Fibroblast of skin of right quadriceps (primary cell): ENCODE measurements around the gene ARSB.

Experiments
- DNase-seq: peaks from one replicate; pipeline ENCODE4 v3.0.0-alpha.2; 2013

Gene ARSB

DNA sequence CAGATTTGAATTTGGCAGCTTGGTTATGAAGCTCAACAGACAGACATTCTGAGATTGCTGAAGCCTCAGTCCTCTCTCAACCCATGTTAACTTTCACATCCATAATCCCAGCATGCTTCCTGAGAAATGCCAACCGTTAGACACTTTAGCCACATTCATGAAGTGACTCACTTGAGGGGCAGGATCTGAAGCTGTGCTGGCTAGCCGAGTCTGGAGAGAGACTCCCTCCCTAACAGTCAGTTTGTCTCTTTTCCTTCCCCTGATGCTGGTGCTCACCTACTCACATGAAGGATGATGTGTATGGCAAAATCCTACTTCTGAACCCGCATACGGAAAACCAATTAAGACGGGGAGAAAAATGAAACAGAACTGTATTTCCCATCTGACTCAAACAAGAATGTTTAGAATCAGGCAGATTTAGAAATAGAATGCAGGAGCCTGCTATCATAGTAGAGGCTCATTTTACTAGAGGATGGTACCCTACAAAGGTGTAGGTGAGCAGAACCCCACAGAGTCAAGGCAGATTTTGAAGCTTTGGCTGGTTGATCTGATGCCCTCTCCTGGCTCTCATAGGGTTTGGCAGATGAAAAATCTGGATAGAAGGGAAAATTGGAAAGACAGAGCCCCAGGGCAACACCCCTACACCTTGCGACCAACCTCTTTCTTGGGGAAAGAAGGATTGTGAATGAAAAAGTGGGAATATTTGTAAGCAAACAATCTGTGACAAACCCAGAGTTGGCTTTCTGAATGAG lies 185.7 kb downstream of the ARSB start:
- peak; percentile 63 for DNase-seq

DNA sequence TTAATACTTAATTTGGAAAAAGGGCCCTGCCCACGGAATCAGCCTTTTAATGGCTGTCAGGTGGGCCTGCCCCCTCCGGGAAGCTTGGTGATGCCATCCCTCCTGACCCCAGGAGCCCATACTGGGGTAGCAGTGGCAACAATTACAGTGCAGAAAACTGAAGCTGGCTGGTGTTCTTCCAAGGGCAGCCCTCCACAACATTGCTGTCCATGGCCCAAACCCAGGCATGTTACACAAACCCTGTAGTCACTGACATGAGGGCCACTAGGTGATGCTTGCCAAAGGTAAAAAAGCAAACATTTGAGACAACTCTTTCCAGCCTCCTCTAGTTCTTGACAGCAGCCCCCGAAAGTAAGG lies 186.5 kb downstream of the ARSB start:
- DNase-seq: no peak

DNA sequence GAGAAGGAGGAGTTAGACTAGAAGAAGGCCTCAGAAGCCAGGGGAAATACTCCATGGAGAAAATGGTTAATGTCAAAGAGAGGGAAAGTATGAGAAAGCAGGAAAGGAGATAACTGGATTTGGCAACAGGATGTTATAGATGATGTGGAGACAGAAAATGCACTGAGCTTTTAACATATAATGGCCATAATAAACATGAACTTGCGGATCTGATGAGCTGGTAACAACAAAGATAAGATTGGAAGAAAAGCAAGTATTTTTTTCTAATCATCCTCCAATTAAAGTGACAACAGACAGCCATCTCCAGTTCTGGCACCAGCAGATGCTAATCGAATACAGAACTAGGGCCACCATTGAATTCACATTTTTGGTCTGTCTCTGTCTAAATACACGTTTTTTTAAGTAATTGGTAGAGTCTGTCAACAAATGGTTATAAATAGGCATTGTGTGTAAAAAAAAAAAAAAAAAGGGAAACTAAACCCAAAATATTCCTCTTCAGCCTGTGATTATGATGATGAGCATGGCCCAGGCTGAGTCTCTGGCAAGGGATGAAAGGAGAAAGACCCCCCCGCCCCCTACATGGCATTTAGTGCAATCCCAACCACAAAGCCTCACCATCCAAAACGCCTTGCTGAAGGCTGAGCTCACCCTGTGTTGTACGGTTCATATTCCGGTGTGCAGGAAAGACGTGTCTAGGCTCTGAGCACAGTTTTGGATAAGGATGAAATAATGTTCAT lies 187.0 kb downstream of the ARSB start:
- DNase-seq: peak; percentile 75

DNA sequence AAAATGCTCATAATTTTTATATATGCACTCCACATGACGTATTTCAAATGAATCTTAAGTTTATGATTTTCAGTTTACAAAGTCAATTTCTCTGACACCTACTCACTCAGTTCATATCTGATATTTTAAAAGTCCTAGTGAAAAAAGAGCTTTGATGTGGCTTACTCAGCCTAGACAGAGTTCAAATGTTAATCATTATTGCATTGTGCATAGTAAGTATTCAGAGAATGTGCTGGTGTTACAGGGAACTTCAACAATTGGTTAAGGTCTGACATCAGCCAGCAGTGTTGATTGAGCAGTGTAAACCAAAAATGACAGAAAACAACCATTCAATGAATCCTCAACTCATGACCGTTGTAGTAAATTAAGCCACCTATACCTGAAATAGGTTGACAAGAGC lies 189.4 kb downstream of the ARSB start:
- DNase-seq: peak; percentile 65

DNA sequence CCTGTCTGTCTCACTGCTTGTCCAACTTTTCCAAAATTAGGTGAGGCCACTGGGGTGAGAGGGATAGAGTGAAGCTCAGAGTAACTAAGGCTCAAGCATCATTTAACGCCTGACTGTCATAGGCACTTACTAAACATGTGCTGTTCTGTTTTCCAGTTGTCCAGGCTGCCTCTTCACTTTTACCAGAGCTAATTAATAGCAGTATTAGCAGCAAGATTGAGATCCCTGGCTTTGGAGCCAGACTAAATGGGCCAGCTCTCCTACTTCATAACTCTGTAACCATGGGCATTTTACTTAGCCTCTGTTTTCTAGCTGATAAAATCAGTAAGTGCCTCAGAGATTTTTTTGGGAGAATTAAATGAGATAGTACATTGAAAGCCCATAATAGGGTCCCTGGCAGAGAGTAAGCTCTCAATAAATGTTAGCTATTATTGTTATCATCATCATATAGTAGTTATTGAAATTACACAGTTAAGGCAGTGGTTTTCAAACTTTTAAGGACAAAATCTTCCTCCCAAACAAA lies 190.4 kb downstream of the ARSB start:
- no peak for DNase-seq

- no peak for DNase-seq
These were observed 191.0 kb downstream of the ARSB start for GRCh38 chr5:78793907-78794662.

DNA sequence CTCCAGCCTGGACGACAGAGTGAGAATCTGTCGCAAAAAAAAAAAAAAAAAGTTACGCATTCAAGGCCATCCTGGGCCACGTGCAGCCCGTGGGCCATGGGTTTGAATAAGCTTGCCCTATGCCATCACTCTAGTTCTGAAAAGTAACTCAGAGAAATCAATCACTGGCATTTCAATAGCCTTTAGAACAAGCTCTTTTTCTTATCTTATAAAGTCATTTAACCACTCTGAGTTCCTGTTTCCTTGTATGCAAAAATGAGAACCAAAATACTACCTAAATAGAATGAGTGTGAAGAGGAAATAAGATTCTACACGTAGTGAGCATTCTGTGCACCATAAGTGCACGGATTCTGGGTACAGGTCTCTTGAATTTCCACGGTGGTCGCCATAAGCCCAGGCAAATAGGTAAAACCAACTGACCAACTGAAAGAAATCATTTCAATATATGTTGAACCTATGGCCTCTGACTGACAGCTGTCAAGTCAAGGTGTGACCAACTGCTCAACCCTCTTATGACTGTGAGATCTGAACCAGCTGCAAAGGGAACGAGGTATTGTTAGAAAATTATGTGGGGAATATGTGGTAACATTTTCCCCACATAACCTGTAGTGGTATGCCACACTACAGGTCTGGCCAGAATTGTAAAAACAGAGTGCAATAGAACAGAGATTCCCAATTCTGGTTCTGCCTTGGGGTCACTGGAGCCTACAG lies 192.6 kb downstream of the ARSB start:
- DNase-seq: no peak

DNA sequence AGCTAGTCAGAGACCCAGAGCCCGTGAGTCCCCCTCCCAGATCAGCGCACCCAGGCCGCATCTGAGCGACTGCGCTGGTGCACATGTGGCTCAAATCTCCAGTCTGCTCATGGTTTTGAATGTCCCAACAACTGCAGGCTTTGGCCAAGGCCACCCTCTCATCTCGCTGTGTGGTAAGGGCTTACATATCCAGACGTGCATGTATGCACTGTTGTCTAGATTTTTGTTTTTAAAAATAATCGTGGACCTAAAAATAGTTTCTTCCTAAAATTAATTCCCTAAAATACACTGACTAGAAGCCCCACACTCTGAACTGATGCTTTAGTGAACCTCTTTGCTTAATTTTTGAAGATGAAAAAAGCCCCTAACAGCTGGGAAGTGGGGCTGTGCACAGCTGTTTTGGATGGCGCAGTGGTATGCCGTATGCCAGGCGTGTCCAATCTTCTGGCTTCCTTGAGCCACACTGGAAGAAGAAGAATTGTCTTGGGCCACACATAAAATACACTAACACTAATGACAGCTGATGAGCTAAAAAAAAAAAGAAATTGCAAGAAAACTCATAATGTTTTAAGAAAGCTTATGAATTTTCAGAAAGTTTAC lies 193.5 kb downstream of the ARSB start:
- no peak for DNase-seq

GRCh38 chr5:78787783-78788182 lies 197.3 kb downstream of the ARSB start:
- DNase-seq: no peak

DNA sequence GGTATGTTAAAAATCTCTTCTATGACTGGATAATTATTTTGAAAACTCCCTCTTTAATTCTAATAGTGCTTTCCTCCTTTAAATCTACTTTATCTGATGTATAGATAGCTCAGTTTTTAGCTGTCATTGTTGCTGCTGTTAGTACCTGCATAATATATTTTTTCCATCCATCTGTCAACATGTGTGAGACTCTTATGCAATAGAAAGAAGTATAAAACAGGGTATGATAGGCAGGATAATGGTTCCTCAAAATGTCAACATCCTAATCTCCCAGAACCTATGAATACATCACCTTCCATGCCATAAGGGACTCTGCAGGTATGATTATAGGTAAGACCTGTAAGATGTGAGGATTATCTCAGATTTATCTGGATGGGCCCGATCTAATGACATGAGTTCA lies 199.7 kb downstream of the ARSB start:
- no peak for DNase-seq

- DNase-seq: no peak
These were observed 201.5 kb downstream of the ARSB start for GRCh38 chr5:78783434-78784130.

DNA sequence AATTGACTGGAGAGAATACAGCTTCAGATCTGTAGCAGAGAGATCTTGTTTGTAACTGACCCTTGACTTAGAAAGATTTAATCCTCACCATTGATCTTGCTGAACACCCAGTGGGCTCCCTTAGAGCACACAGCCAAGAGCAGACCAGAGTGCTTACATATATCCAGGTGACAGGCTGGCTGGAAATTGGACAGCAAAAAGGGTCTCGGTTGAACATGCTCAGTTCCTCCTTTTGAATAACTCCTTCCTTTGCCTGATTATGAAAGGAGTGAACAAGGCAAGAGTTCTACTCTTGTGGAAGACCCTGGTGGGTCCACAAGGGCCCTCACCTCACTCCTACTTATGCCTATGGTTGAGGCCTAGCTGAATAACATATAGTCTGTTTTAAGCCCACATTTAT lies 202.4 kb downstream of the ARSB start:
- DNase-seq: no peak

GRCh38 chr5:78781611-78782286 lies 203.4 kb downstream of the ARSB start:
- peak; percentile 40 for DNase-seq

DNA sequence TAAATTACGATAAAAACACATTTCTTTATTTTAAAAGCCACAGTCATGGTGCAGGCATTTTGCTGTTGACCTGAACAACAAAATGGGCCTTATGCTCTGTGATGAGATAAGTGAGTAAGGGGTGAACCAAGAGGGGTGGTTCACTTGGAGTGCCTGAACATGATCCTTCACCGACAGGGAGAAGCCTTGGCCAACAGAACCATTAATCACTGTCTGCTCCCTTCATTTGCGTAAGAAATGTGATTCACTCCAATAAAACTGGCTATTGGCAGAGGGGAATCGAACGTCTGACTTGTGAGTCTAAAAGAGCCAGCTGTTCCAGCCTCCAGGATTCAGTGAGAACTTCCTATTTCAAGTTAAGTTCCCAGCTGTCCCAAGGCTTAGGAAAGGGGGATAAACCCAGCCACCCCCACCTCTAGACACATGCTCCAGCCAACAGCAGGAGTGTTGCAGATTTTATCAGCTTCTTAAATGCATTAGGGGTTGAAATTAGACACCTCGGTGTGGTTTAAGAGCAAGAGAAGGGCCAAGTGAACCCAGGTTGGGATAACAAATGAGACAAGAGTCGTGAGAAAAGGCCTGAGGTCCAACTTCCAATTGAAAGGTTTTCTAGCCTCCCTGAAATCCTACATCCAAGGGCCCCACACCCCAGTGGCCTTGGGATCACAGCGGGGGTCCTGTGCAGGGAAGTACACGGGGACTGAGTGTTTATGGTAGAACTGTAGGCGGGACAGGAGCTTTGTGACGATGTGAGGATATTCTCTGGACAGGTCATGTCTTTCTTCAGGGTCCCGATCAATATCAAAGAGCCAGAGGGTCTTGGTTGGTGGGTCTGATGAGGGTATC lies 205.1 kb downstream of the ARSB start:
- peak; percentile 88 for DNase-seq

DNA sequence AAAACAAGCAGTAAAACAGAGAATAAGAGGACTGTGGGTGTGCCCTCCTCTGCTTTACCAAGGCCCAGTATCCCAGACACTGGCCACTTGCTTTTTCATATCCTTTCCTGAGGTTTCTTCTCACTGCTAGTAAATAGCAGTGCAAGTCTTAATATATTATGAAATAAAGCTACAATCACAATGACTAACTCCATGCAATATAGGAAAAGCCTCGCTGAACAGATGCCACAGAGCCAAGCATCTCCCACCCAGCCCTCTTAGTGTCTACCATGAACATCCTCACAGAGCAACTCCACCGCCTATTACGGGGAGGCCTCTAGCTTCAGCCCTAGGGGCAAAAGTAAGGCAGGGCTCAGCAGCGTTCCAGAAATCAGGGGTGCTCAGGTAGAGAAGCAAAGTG lies 205.8 kb downstream of the ARSB start:
- DNase-seq: no peak

DNA sequence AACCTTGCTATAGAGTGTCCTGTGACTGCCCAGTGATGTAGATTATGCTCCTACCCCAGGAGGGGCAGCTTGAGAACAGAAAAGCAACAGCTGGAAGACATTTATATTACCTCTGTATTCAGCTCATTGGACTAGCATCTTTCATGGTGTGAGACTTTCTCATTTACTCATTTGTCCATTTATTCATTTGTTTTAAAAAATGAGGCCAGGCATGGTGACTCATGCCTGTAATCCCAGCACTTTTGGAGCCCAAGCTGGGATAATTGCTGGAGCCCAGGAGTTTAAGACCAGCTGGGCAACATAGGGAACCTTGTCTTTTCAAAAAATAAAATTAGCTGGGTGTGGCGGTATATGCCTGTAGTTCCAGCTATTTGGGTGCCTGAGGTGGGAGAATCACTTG lies 206.6 kb downstream of the ARSB start:
- peak; percentile 69 for DNase-seq

DNA sequence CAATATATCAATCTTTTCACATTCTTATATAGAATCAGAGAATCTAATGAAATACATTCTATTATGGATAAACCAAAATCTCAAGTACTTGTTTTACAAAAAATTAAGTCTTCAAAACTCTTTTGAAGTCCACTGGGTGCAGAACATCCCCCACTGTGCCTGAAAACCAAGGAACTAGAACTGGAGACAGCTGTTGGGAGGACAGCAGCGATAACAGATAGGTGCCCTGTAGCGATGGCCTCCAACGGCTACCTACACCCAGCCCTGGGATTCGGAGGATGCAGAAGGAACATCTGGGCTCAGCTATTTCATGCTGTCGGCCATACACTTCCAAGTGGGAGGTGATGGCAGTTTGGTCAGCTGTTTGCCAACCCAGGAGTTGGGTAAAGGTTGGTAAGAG lies 207.2 kb downstream of the ARSB start:
- no peak for DNase-seq

DNA sequence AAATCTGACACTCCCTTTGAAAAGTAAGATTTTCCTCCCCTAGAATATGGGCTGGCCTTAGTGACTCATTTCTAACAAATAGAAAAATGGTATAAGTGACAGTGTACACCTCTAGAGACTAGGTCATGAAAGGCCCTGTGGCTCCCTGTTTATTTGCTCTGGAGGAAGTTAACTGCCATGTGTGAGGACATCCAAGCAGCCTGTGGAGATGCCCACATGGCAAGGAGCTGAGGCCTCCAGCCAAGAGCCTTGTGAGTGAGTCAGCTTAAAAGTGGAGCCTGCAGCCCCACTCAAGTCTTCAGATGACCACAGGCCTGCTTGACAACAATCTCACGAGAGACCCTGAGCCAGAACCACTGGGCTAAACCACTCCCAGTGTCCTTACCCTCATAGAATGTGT lies 208.5 kb downstream of the ARSB start:
- no peak for DNase-seq

DNA sequence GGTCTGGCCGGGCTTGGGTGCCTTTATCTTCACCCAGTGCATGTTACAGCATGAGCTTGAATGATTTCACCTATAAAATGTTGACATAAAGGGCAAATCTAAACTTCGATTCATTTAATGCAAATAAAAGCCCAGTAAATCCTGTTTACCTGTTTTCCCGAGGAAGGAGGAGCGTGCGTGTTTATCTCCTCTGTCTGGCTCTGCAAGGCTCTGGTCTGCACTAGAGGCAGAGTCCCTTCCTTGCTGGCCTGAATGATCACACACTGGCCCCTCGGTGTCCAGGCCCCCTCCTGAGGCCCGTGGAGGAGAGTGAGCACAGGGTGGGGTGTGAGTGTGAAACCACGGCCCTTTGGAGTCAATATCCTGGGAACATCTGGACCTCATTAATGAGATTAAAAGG lies 211.5 kb downstream of the ARSB start:
- DNase-seq: no peak
